NCI-H1436 (cell line): Measurements from ENCODE around the gene IFIT1B.
"Not testable (repeated sequence)": the region's sequence is repeated elsewhere in the genome, so short reads cannot be mapped to it uniquely, and the experiment has no call there.

ENCODE experiments used
- DNase-seq: peaks from one replicate; lab custom pipeline; 2025; lab: John Stamatoyannopoulos, UW

Gene IFIT1B

GRCh38 chr10:89377705-89378637, at the start of gene IFIT1B:
Gene IFIT1B (plus strand): TSS chr10:89378056. CDS start chr10:89378136, 80 bp downstream.
- DNase-seq = no peak

GRCh38 chr10:89329151-89329550, 48.7 kb upstream of the IFIT1B start:
- DNase-seq = no peak

GRCh38 chr10:89330014-89330413, 47.8 kb upstream of the IFIT1B start:
- not testable (repeated sequence) for DNase-seq

- DNase-seq = no peak
Observed at GRCh38 chr10:89330537-89331212, 47.2 kb upstream of the IFIT1B start.

GRCh38 chr10:89331487-89332122, 46.3 kb upstream of the IFIT1B start:
- not testable (repeated sequence) for DNase-seq

- no peak for DNase-seq
Observed at GRCh38 chr10:89332123-89332633, 45.7 kb upstream of the IFIT1B start.

- no peak for DNase-seq
Observed at GRCh38 chr10:89335226-89335625, 42.6 kb upstream of the IFIT1B start.

GRCh38 chr10:89336241-89336640, 41.6 kb upstream of the IFIT1B start:
- no peak for DNase-seq

- DNase-seq = no peak
Observed at GRCh38 chr10:89337484-89337883, 40.4 kb upstream of the IFIT1B start.

GRCh38 chr10:89338713-89339112, 39.1 kb upstream of the IFIT1B start:
- DNase-seq = no peak

- no peak for DNase-seq
Observed at GRCh38 chr10:89339875-89340274, 38.0 kb upstream of the IFIT1B start.

GRCh38 chr10:89341649-89342048, 36.2 kb upstream of the IFIT1B start:
- no peak for DNase-seq

- DNase-seq = peak; percentile 51
Observed at GRCh38 chr10:89342206-89342958, 35.5 kb upstream of the IFIT1B start.

GRCh38 chr10:89343089-89343767, 34.6 kb upstream of the IFIT1B start:
- DNase-seq = no peak

GRCh38 chr10:89344156-89344555, 33.7 kb upstream of the IFIT1B start:
- no peak for DNase-seq

- no peak for DNase-seq
Observed at GRCh38 chr10:89345367-89346000, 32.4 kb upstream of the IFIT1B start.

- no peak for DNase-seq
Observed at GRCh38 chr10:89346405-89347254, 31.2 kb upstream of the IFIT1B start.

- no peak for DNase-seq
Observed at GRCh38 chr10:89347701-89348457, 30.0 kb upstream of the IFIT1B start.

GRCh38 chr10:89348481-89348880, 29.4 kb upstream of the IFIT1B start:
- DNase-seq = no peak
